ENCODE measurements around the gene MET. TPM values are rescaled to one million over a fixed set of nuclear protein-coding genes. Genes with fewer than 3 reads are reported as not detected.
"Not testable (repeated sequence)": the region's sequence is repeated elsewhere in the genome, so short reads cannot be mapped to it uniquely, and the experiment has no call there.

Gene MET
- total RNA-seq, 2 donors from 2014 or later: 15.8 to 18.6 TPM

DNA sequence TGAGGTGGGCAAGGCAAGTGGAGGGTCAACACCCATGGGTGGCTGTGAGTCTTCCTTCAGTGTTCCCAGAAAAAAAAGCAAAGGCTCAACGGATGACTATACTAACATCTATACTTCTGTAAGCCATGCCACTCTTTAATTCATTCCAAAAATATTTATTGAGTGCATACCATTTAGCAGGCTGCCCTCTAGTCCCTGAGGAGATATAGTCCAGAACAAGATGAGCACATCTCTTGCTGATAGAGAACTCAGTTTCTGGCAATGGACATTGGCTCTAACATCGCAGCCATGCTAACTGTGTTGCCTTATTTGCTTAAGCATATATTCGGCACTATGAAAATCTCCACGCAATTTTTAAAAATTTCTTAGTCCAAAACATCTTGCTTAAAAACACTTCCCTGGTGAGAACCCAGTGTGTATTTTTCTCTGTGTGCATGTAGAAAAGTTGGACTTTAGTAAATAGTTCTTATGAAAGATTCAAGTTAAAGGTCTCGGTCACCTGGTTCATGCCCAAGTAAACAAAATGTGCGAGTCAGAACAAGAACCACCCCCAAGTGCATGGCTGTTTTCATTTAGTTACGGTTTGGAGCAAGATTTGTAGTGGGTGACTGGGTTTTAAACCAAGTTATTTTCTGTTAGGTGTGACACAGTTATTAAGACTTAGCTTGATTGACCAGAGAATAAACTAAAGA lies 69.8 kb downstream of the MET start:
- ATAC-seq (ENCODE audit: insufficient number of reproducible peaks, low FRiP score, low read depth) (no peak), DNase-seq (ENCODE audit: low spot score) (no peak)
- H3K4me3 ChIP-seq: no peak overlapping the region
- no peaks in the 10 kb centered on the region for H3K9me3 ChIP-seq
- H3K4me1 ChIP-seq (ENCODE audit: control insufficient read depth in 1 of 2, low read depth in 2 of 2): no peaks in the 10 kb centered on the region
- TF ChIP-seq, protein P1, sequence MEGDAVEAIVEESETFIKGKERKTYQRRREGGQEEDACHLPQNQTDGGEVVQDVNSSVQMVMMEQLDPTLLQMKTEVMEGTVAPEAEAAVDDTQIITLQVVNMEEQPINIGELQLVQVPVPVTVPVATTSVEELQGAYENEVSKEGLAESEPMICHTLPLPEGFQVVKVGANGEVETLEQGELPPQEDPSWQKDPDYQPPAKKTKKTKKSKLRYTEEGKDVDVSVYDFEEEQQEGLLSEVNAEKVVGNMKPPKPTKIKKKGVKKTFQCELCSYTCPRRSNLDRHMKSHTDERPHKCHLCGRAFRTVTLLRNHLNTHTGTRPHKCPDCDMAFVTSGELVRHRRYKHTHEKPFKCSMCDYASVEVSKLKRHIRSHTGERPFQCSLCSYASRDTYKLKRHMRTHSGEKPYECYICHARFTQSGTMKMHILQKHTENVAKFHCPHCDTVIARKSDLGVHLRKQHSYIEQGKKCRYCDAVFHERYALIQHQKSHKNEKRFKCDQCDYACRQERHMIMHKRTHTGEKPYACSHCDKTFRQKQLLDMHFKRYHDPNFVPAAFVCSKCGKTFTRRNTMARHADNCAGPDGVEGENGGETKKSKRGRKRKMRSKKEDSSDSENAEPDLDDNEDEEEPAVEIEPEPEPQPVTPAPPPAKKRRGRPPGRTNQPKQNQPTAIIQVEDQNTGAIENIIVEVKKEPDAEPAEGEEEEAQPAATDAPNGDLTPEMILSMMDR (IDR thresholded peaks at IDR 0.05): no peak
- no peaks in the 10 kb centered on the region for H3K36me3 ChIP-seq
- no peaks in the 10 kb centered on the region for H3K27me3 ChIP-seq (replicated peaks; ENCODE audit: insufficient read depth)
- no peak overlapping the region for H3K27ac ChIP-seq

DNA sequence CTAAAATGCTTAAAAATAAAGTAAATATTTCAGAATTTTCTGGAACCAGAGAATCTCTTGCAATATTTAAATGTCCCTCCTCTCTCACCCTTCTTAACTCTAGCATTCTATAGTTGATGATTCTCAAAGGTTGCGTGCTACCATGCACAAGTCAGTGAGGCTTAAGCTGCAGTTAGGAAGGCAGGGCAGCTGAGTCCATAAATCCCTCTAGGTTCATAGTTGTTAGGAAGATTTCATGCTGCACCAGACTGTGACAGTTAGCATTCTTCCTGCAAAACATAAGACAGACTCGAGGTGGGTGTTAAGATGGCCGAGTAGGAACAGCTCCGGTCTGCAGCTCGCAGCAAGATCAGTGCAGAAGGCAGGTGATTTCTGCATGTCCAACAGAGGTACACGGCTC lies 70.6 kb downstream of the MET start:
- TF ChIP-seq, protein P1 (IDR thresholded peaks at IDR 0.05): no peak
- no peaks in the 10 kb centered on the region for H3K36me3 ChIP-seq
- ATAC-seq (ENCODE audit: insufficient number of reproducible peaks, low FRiP score, low read depth): no peak

DNA sequence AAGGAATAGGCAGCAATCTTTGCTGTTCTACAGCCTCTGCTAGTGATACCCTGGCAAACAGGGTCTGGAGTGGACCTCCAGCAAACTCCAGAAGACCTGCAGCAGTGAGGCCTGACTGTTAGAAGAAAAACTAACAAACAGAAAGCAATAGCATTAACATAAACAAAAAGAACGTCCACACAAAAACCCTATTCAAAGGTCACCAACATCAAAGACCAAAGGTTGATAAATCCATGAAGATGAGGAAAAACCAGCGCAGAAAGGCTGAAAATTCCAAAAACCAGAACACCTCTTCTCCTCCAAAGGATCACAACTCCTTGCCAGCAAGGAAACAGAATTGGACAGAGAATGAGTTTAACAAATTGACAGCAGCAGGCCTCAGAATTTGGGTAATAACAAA lies 71.8 kb downstream of the MET start:
- ATAC-seq (ENCODE audit: insufficient number of reproducible peaks, low FRiP score, low read depth); H3K27me3 ChIP-seq (replicated peaks; ENCODE audit: insufficient read depth); H3K27ac ChIP-seq; H3K4me1 ChIP-seq (ENCODE audit: control insufficient read depth in 1 of 2, low read depth in 2 of 2); H3K36me3 ChIP-seq; H3K9me3 ChIP-seq; H3K4me3 ChIP-seq; DNase-seq (ENCODE audit: low spot score): not testable (repeated sequence)

More for the DNA sequence above, 70.6 kb downstream of the MET start:
- no peaks in the 10 kb centered on the region for H3K9me3 ChIP-seq
- H3K27me3 ChIP-seq (replicated peaks; ENCODE audit: insufficient read depth): no peaks in the 10 kb centered on the region
- no peak for DNase-seq (ENCODE audit: low spot score)
- no peak overlapping the region for H3K27ac ChIP-seq
- no peaks in the 10 kb centered on the region for H3K4me1 ChIP-seq (ENCODE audit: control insufficient read depth in 1 of 2, low read depth in 2 of 2)
- H3K4me3 ChIP-seq: no peak overlapping the region

DNA sequence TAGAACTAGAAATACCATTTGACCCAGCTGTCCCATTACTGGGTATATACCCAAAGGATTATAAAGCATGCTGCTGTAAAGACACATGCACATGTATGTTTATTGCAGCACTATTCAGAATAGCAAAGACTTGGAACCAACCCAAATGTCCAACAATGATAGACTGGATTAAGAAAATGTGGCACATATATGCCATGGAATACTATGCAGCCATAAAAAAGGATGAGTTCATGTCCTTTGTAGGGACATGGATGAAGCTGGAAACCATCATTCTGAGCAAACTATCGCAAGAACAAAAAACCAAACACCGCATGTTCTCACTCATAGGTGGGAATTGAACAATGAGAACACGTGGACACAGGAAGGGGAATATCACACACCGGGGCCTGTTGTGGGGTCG lies 74.4 kb downstream of the MET start:
- H3K27me3 ChIP-seq (replicated peaks; ENCODE audit: insufficient read depth); H3K4me3 ChIP-seq; H3K4me1 ChIP-seq (ENCODE audit: control insufficient read depth in 1 of 2, low read depth in 2 of 2); H3K27ac ChIP-seq; H3K36me3 ChIP-seq; H3K9me3 ChIP-seq; ATAC-seq (ENCODE audit: insufficient number of reproducible peaks, low FRiP score, low read depth); DNase-seq (ENCODE audit: low spot score): not testable (repeated sequence)

DNA sequence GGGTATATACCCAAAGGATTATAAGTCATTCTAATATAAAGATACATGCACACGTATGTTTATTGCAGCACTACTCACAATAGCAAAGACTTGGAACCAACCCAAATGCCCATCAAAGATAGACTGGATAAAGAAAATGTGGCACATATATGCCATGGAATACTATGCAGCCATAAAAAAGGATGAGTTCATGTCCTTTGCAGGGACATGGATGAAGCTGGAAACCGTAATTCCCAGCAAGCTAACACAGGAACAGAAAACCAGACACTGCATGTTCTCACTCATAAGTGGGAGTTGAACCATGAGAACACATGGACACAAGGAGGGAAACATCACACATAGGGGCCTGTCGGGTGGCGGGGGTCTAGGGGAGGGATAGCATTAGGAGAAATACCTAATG lies 79.1 kb downstream of the MET start:
- not testable (repeated sequence) for DNase-seq (ENCODE audit: low spot score); H3K36me3 ChIP-seq; H3K9me3 ChIP-seq; ATAC-seq (ENCODE audit: insufficient number of reproducible peaks, low FRiP score, low read depth); H3K4me3 ChIP-seq; H3K4me1 ChIP-seq (ENCODE audit: control insufficient read depth in 1 of 2, low read depth in 2 of 2); H3K27me3 ChIP-seq (replicated peaks; ENCODE audit: insufficient read depth); H3K27ac ChIP-seq

DNA sequence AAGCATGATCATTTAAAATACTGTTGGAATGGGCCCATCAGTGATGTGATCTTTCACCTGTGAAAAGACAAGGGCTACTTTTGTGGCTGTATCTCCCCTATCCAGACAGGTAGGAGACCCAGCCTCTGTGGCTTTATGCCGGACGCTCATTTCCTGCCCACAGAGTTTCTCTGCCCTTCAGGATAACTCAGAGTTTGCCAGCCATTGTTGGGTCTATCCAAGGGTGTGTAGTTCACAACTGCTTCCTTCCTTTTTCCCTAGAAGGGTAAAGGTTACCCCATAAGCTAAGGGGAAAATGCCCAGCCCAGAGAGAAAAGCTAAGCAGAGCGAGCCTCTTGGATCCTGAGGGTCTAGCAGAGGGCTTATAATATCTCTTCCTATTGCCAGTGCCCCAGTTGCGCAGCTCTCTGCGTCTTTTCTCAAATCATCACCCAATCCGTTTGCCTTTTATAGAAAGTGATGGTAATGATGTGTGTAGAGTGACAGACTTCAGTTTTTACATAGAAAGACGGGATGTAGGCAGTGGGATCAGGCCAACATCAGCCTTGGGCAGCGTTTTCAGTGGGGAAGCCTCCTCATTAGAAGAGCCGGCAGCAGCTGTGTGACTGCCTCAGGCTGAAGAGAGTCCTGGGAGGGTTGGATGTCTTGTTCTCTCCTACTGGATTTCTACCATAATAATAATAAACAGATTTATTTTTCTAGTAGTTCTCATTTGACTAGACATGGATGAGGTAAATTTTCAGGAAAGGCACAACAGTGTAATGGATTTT lies 80.5 kb downstream of the MET start:
- H3K4me1 ChIP-seq (ENCODE audit: control insufficient read depth in 1 of 2, low read depth in 2 of 2): no peaks in the 10 kb centered on the region
- no peak for ATAC-seq (ENCODE audit: insufficient number of reproducible peaks, low FRiP score, low read depth)
- no peak for DNase-seq (ENCODE audit: low spot score)
- H3K27me3 ChIP-seq (replicated peaks; ENCODE audit: insufficient read depth): no peaks in the 10 kb centered on the region
- no peak overlapping the region for H3K4me3 ChIP-seq
- no peaks in the 10 kb centered on the region for H3K36me3 ChIP-seq
- TF ChIP-seq, protein P1 (IDR thresholded peaks at IDR 0.05): no peak
- no peak overlapping the region for H3K27ac ChIP-seq
- no peaks in the 10 kb centered on the region for H3K9me3 ChIP-seq

All from thoracic aorta (tissue), 2 donors.